ENCODE data around the gene PAXX.

PAXX gene

DNA sequence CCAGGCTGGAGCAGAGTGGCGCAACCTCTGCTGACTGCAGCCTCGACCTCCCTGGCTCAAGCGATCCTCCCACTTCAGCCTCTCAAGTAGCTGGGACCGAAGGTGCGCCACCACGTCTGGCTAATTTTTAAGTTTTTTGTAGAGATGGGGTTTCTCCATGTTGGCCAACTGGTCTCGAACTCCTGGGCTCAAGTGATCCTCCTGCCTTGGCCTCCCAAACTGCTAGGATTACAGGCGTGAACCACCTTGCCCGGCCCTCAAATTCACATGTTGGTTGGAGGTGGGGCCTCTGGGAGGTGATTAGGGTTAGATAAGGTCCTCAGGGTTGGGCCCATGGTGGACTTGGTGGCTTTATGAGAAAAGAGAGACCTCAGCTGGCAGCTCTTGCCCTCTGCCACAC, 30.1 kb upstream of the PAXX start:
- DNase-seq (ENCODE audit: extremely low read depth, low read depth): no peak
- H3K4me3 ChIP-seq (replicated peaks; ENCODE audit: low read depth, low read length): no peak overlapping the region
- no peak for TF ChIP-seq CTCF (IDR thresholded peaks at IDR 0.05; ENCODE audit: low read depth, low read length, missing control alignments)

GRCh38 chr9:136962701-136963248, 29.4 kb upstream of the PAXX start:
- no peak overlapping the region for H3K4me3 ChIP-seq (replicated peaks; ENCODE audit: low read depth, low read length)
- TF ChIP-seq CTCF (IDR thresholded peaks at IDR 0.05; ENCODE audit: low read depth, low read length, missing control alignments): no peak
- DNase-seq (ENCODE audit: extremely low read depth, low read depth): no peak

GRCh38 chr9:136963341-136963740, 28.9 kb upstream of the PAXX start:
- TF ChIP-seq CTCF (IDR thresholded peaks at IDR 0.05; ENCODE audit: low read depth, low read length, missing control alignments): no peak
- H3K4me3 ChIP-seq (replicated peaks; ENCODE audit: low read depth, low read length): no peak overlapping the region
- no peak for DNase-seq (ENCODE audit: extremely low read depth, low read depth)

DNA sequence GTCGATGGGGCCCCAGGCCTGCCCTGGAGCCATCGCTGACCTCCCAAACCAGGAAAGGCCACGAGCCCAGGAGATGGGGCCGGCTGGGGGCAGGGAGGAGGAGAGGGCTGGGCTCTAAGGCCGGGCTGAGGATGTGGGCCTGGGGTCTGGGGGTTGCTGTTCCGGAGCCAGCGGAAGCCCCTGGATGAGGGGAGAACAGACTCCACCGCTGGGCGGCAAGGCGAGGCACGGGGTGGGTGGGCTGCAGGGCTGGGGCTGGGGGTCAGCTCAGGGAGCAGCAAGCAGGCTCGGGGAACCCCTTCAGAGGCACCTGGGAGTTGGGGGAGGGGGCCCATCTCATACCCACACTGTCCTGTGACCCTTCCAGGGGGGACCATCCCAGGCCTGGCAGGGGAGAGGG, 28.5 kb upstream of the PAXX start:
- TF ChIP-seq CTCF (IDR thresholded peaks at IDR 0.05; ENCODE audit: low read depth, low read length, missing control alignments): no peak
- no peak overlapping the region for H3K4me3 ChIP-seq (replicated peaks; ENCODE audit: low read depth, low read length)
- no peak for DNase-seq (ENCODE audit: extremely low read depth, low read depth)

GRCh38 chr9:136964171-136964689, 28.0 kb upstream of the PAXX start:
- no peak overlapping the region for H3K4me3 ChIP-seq (replicated peaks; ENCODE audit: low read depth, low read length)
- no peak for DNase-seq (ENCODE audit: extremely low read depth, low read depth)
- no peak for TF ChIP-seq CTCF (IDR thresholded peaks at IDR 0.05; ENCODE audit: low read depth, low read length, missing control alignments)

- no peak for TF ChIP-seq CTCF (IDR thresholded peaks at IDR 0.05; ENCODE audit: low read depth, low read length, missing control alignments)
- DNase-seq (ENCODE audit: extremely low read depth, low read depth): no peak
- H3K4me3 ChIP-seq (replicated peaks; ENCODE audit: low read depth, low read length): no peak overlapping the region
These were observed 27.3 kb upstream of the PAXX start for GRCh38 chr9:136964833-136965422.

All from HFF-Myc (cell line).